GM19452 (cell line): Measurements from ENCODE around the gene SLC30A3.

Experiments used
- ATAC-seq: cut with Tn5 transposase; IDR thresholded peaks from one replicate; pipeline ENCODE4 v1.9.1; 2021; ENCODE audit not compliant: unreplicated experiment

The SLC30A3 gene

GRCh38 chr2:27208486-27209050, 54.3 kb downstream of the SLC30A3 start:
- ATAC-seq: no peak

- ATAC-seq: no peak
Measured at GRCh38 chr2:27206346-27206745, 56.5 kb downstream of the SLC30A3 start.

- ATAC-seq: no peak
Measured at GRCh38 chr2:27205206-27205605, 57.6 kb downstream of the SLC30A3 start.

GRCh38 chr2:27204566-27204965, 58.3 kb downstream of the SLC30A3 start:
- no peak for ATAC-seq

- ATAC-seq: no peak
Measured at GRCh38 chr2:27203741-27204140, 59.1 kb downstream of the SLC30A3 start.
